Measurements from ENCODE around the gene MRC1.

The MRC1 gene

GRCh38 chr10:17915181-17915580, 106.0 kb downstream of the MRC1 start:
- TF ChIP-seq CTCF (IDR thresholded peaks at IDR 0.05) = no peak

- TF ChIP-seq CTCF (IDR thresholded peaks at IDR 0.05) = no peak
These were observed 109.2 kb downstream of the MRC1 start for GRCh38 chr10:17918187-17918903.

- TF ChIP-seq CTCF (IDR thresholded peaks at IDR 0.05) = no peak
These were observed 112.2 kb downstream of the MRC1 start for GRCh38 chr10:17921378-17921777.

- TF ChIP-seq CTCF (IDR thresholded peaks at IDR 0.05) = no peak
These were observed 114.6 kb downstream of the MRC1 start for GRCh38 chr10:17923728-17924127.

GRCh38 chr10:17943033-17943745, 134.0 kb downstream of the MRC1 start:
- TF ChIP-seq CTCF (IDR thresholded peaks at IDR 0.05) = no peak

GRCh38 chr10:17950726-17951125, 141.6 kb downstream of the MRC1 start:
- no peak for TF ChIP-seq CTCF (IDR thresholded peaks at IDR 0.05)

GRCh38 chr10:17951868-17952371, 142.8 kb downstream of the MRC1 start, which contains the start of gene SLC39A12:
Gene SLC39A12, plus strand, starts transcription at chr10:17951918. Its CDS starts 1,359 bp downstream, at chr10:17953277.
- no peak for TF ChIP-seq CTCF (IDR thresholded peaks at IDR 0.05)

Measured in LNCAP (cell line).